Omental fat pad (tissue), 4 donors: Measurements from ENCODE around the gene SOX8. TPM values are rescaled to one million over a fixed set of nuclear protein-coding genes. Genes with fewer than 3 reads are reported as not detected.

Experiments
- ATAC-seq: fragments of 150-250 bp; one replicate; pipeline ENCODE4 v1.9.1; 2016; ENCODE audit warnings: mild to moderate bottlenecking, moderate library complexity; ENCODE audit not compliant: low FRiP score
- DNase-seq: peaks from one replicate; pipeline ENCODE4 v3.0.0-alpha.2; 2019; ENCODE audit warnings: low spot score
- total RNA-seq, 4 donors: library from RNA; depleted of rRNA; stranded (reverse); fragments of >200 nt; gene quantifications; one replicate each; pipeline ENCODE4 v1.1.0, GENCODE V29; 2016
- TF ChIP-seq, protein P1 (sequence below), 3 donors: fragments of 450-650 bp; IDR thresholded peaks; one replicate each; pipeline ENCODE4 v1.5.1; 2016 to 2017; ENCODE audit warnings: antibody characterized with exemption in 3 of 3, mild to moderate bottlenecking in 3 of 3, moderate library complexity in 2 of 3

The SOX8 gene
- total RNA-seq, 4 donors from 2014 or later, result 0.19 to 2.9 (median 1.2) TPM

DNA sequence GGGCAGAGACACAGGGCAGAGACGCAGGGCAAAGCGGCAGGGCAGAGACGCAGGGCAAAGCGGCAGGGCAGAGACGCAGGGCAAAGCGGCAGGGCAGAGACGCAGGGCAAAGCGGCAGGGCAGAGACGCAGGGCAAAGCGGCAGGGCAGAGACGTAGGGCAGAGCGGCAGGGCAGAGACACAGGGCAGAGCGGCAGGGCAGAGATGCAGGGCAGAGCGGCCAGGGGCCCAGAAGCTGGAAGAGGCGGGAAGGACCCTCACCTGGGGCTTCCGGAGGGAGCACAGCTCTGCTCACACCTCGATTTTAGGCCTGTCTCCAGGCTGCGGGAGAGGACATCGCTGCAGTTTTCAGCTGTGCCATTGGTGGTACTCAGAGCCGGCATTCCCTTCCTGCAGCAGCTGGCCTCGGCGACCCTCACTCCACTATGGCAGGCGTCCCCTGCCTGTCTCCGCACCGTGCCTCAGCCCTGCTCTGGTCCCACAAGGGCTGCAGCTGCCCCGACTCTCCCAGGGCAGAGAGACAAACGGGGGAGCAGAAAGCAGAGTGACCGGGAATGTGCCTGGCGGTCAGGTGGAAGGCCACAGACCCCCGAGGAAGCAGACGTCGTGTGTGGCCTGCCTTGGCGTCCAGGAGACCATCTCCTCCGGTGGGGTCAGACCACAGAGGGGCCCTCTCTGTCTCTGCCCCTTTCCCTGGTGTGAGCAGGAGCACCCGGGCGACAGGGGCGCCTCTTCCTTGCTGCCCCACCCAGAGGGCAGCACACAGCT is 29.9 kb downstream of the SOX8 start:
- ATAC-seq (no peak), DNase-seq (no peak)
- TF ChIP-seq, protein P1, sequence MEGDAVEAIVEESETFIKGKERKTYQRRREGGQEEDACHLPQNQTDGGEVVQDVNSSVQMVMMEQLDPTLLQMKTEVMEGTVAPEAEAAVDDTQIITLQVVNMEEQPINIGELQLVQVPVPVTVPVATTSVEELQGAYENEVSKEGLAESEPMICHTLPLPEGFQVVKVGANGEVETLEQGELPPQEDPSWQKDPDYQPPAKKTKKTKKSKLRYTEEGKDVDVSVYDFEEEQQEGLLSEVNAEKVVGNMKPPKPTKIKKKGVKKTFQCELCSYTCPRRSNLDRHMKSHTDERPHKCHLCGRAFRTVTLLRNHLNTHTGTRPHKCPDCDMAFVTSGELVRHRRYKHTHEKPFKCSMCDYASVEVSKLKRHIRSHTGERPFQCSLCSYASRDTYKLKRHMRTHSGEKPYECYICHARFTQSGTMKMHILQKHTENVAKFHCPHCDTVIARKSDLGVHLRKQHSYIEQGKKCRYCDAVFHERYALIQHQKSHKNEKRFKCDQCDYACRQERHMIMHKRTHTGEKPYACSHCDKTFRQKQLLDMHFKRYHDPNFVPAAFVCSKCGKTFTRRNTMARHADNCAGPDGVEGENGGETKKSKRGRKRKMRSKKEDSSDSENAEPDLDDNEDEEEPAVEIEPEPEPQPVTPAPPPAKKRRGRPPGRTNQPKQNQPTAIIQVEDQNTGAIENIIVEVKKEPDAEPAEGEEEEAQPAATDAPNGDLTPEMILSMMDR (IDR thresholded peaks at IDR 0.05), result no peak

DNA sequence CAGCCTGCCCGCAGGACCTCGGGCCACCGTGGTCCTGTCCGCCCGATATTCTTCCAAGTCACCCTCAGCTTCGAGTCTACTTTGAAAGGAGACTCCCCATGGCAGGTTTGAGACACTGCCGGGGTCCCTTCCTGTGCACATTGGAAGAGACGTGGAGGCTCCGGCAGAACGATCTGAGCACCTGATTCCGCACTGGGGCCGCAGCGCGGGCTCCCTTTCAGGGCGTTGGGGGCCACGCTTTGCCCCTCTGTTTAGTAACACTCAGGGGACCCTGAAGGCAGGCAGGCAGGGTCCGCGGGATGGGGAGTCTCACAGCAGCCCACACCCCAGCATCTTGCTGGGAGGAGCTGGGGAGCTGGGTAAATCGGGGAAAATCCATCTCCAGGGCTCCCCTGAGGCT is 30.6 kb downstream of the SOX8 start:
- DNase-seq (no peak), ATAC-seq (no peak)
- TF ChIP-seq, protein P1 (IDR thresholded peaks at IDR 0.05), result no peak

GRCh38 chr16:1012722-1013592 is 31.4 kb downstream of the SOX8 start:
- DNase-seq (no peak), ATAC-seq (no peak)
- TF ChIP-seq, protein P1 (IDR thresholded peaks at IDR 0.05), result no peak

DNA sequence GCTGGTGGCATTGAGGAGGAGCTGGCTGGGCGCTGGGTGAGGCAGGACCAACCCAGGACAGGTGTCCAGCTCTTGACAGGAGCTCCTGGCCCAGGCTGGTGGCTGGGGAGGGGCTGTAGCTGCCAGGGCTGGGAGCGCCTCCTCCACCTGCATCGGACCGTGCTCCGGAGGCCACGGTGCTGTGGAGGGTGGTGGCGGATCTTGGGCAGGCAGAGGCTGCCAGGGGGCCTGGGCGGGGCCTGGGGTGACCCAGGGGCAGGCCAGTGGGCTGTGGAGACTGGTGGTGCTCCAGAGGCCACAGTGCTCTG is 32.0 kb downstream of the SOX8 start:
- no peak for ATAC-seq
- TF ChIP-seq, protein P1 (IDR thresholded peaks at IDR 0.05), result no peak
- DNase-seq, result no peak

DNA sequence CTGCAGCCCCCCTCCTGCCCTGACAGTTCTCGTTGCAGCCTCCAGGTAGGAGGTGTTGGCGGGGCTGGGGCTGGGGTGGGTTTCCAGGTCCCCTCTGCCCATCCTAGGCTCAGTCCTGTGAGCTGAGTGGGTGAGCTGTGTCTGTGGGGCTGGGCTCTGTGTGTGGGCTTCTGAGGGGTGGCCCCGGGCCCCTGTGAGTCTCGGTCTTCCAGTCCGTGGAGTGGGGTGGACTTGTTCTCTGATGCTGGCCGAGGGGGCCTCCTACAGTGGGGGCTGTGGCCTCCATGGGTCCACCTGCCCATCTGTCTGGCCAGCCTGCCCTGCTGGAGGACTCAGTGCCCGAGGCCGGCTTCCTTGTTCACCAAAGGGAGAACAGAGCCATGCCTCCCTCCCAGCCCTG is 32.7 kb downstream of the SOX8 start:
- ATAC-seq (no peak), DNase-seq (no peak)
- TF ChIP-seq, protein P1 (IDR thresholded peaks at IDR 0.05), result no peak

GRCh38 chr16:1014771-1015495 is 33.4 kb downstream of the SOX8 start:
- no peak for DNase-seq
- TF ChIP-seq, protein P1 (IDR thresholded peaks at IDR 0.05), result no peak
- no peak for ATAC-seq
